ENCODE measurements around the gene ZBTB46. TPM values are rescaled to one million over a fixed set of nuclear protein-coding genes. Genes with fewer than 3 reads are reported as not detected.
A peak's percentile ranks its signal among the peaks of the same experiment; 100 is the strongest.

ZBTB46 gene
- total RNA-seq, 1 experiment from 2014 or later = 9.5 TPM

DNA sequence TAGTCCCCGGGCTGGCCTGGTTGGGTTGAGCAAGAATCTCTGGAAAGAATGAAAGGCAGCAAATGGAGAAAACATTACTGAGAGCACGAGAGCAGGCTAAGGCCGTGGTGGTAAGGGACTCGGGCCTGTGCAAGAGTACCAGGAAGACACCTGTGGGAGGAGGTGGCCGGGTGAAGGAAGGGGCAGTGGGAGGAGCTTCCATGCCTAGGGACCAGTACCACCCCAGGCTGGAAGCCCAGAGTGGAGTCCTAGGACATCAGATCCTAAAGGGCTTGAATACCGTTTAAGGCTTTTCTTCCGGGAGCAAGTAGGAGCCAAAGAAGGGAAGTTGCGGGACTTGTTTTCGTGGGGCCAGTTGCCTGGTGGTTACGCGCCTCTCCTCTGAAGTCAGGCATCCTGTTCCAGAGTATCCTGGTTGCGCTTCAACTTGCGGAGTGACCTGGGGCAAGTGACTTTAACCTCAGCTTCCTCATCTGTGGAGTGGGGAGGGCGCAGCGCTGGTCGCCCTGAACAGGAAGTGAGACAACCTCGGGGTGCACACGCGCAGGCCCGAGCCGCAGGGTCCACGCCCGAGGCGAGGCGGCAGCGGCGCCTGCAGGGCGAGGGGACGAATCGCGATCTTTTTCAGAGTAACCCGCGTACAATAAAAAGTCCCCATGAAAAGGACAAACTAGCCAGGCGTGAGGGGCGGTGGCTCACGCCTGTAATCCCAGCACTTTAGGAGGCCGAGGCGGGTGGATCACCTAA, 32.9 kb upstream of the ZBTB46 start:
- H3K27me3 ChIP-seq (replicated peaks; ENCODE audit: control insufficient read depth, insufficient read depth, low read length) = no peaks in the 10 kb centered on the region
- Mint-ChIP-seq H3K36me3 (ENCODE audit: insufficient read depth, unreplicated experiment) (peaks cover 78% of the 10 kb centered on the region), H3K27ac (ENCODE audit: unreplicated experiment) (peak overlapping the region; percentile 91), H3K4me3 (ENCODE audit: unreplicated experiment) (peak overlapping the region; percentile 90), H3K27me3 (ENCODE audit: insufficient read depth, unreplicated experiment) (no peaks in the 10 kb centered on the region), H3K4me1 (ENCODE audit: low read depth, unreplicated experiment) (peaks cover 14% of the 10 kb centered on the region), H3K9me3 (ENCODE audit: unreplicated experiment) (no peaks in the 10 kb centered on the region)
- H3K4me3 ChIP-seq (ENCODE audit: low read depth, low read length) = peak overlapping the region; percentile 86
- H3K36me3 ChIP-seq (ENCODE audit: control insufficient read depth, insufficient read depth, low read length) = peaks cover 6% of the 10 kb centered on the region
- peaks cover 19% of the 10 kb centered on the region for H3K4me1 ChIP-seq
- ChIA-PET POLR2A (interaction anchor here (1.3 to 2.8 kb wide), 10 partner anchors 29 to 276 kb away, joined by 3 to 49 read pairs (median 18); partner anchors contain the start of genes ARFRP1, DNAJC5, PRPF6 and RTEL1), CTCF (interaction anchor here (0.6 to 2.5 kb wide), 10 partner anchors 12 to 326 kb away, joined by 3 to 20 read pairs (median 8); partner anchors contain the start of genes ARFRP1, PRPF6 and ZGPAT)
- intact Hi-C loops (cut with micrococcal nuclease; ENCODE audit: unreplicated experiment) = loop anchor here (1.0 to 10.0 kb wide), 5 partner anchors 31 to 326 kb away; partner anchors contain the start of genes GMEB2 and UCKL1
- peak; percentile 90 for DNase-seq
- TF ChIP-seq, protein P1, sequence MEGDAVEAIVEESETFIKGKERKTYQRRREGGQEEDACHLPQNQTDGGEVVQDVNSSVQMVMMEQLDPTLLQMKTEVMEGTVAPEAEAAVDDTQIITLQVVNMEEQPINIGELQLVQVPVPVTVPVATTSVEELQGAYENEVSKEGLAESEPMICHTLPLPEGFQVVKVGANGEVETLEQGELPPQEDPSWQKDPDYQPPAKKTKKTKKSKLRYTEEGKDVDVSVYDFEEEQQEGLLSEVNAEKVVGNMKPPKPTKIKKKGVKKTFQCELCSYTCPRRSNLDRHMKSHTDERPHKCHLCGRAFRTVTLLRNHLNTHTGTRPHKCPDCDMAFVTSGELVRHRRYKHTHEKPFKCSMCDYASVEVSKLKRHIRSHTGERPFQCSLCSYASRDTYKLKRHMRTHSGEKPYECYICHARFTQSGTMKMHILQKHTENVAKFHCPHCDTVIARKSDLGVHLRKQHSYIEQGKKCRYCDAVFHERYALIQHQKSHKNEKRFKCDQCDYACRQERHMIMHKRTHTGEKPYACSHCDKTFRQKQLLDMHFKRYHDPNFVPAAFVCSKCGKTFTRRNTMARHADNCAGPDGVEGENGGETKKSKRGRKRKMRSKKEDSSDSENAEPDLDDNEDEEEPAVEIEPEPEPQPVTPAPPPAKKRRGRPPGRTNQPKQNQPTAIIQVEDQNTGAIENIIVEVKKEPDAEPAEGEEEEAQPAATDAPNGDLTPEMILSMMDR (IDR thresholded peaks at IDR 0.05; ENCODE audit: insufficient read depth in 1 of 2, low read depth in 1 of 2, low read length in 1 of 2, severe bottlenecking in 1 of 2, unreplicated experiment in 1 of 2) = peak; percentile 59 to 97
- no TSS peak for BruUV-seq (replicated peaks)
- H3K9me3 ChIP-seq = no peaks in the 10 kb centered on the region

DNA sequence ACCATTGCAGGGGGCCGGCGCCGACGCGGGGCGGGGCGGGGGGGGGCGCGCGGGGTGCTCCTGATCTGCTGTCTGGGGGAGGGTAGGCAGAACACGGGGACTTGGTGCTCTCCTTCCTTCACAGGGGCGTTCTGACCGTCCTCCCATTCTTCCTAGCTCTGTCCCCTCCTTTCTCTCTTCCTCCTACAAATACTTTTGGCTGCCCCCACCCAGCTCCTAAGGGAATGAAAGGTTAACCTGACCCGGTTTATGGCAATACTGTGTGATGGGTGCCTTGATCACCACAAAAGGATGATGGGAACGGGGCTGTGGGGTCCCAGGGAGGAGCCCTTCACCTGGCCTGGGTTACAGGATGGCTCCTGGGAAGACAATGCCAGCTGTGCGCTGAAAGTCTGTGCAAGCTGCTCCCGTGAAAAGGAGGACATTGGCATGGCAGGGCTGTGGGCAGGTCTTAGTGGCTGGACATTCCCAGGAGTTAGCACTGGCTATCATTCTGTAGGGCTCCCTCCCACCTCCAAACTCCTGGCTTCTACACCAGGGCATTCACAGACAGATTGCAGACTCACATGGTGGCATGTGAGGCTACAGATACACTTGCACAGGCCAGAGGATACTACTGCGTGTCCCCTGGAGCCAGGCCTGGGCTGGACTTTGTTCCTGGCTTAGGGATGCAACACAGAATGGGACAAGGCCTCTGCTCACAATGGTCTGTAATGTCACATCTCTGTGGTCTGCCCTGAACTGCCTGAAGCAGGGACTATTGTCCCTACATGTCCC, 32.1 kb upstream of the ZBTB46 start:
- TF ChIP-seq, protein P1 (IDR thresholded peaks at IDR 0.05; ENCODE audit: insufficient read depth in 1 of 2, low read depth in 1 of 2, low read length in 1 of 2, severe bottlenecking in 1 of 2, unreplicated experiment in 1 of 2) = no peak
- peak overlapping the region; percentile 91 for H3K27ac Mint-ChIP-seq (ENCODE audit: unreplicated experiment)
- no peaks in the 10 kb centered on the region for H3K27me3 Mint-ChIP-seq (ENCODE audit: insufficient read depth, unreplicated experiment)
- DNase-seq = no peak
- no TSS peak for BruUV-seq (replicated peaks)
- H3K4me1 Mint-ChIP-seq (ENCODE audit: low read depth, unreplicated experiment) = peaks cover 16% of the 10 kb centered on the region
- Histone ChIP-seq H3K9me3 (no peaks in the 10 kb centered on the region), H3K27me3 (replicated peaks; ENCODE audit: control insufficient read depth, insufficient read depth, low read length) (no peaks in the 10 kb centered on the region), H3K36me3 (ENCODE audit: control insufficient read depth, insufficient read depth, low read length) (peaks cover 6% of the 10 kb centered on the region), H3K4me3 (ENCODE audit: low read depth, low read length) (peak overlapping the region; percentile 86), H3K4me1 (peaks cover 27% of the 10 kb centered on the region)
- H3K36me3 Mint-ChIP-seq (ENCODE audit: insufficient read depth, unreplicated experiment) = peaks cover 78% of the 10 kb centered on the region
- POLR2A ChIA-PET = interaction anchor here (2.8 kb wide), 1 partner anchor 122 kb away, joined by 22 read pairs; no protein-coding TSS in a partner anchor
- CTCF ChIA-PET = interaction anchor here (1.4 to 2.5 kb wide), 3 partner anchors 17 to 155 kb away, joined by 11 to 20 read pairs (median 12); partner anchors contain the start of genes ARFRP1 and ZGPAT
- intact Hi-C loops (cut with micrococcal nuclease; ENCODE audit: unreplicated experiment) = loop anchor here (10.0 kb wide), 1 partner anchor 238 kb away; the partner anchor contains the start of gene GMEB2
- H3K4me3 Mint-ChIP-seq (ENCODE audit: unreplicated experiment) = peak overlapping the region; percentile 90
- H3K9me3 Mint-ChIP-seq (ENCODE audit: unreplicated experiment) = no peaks in the 10 kb centered on the region

All from Caco-2 (cell line).